ENCODE data around the gene TRPM8.
A peak's percentile ranks its signal among the peaks of the same experiment; 100 is the strongest.

TRPM8 gene

DNA sequence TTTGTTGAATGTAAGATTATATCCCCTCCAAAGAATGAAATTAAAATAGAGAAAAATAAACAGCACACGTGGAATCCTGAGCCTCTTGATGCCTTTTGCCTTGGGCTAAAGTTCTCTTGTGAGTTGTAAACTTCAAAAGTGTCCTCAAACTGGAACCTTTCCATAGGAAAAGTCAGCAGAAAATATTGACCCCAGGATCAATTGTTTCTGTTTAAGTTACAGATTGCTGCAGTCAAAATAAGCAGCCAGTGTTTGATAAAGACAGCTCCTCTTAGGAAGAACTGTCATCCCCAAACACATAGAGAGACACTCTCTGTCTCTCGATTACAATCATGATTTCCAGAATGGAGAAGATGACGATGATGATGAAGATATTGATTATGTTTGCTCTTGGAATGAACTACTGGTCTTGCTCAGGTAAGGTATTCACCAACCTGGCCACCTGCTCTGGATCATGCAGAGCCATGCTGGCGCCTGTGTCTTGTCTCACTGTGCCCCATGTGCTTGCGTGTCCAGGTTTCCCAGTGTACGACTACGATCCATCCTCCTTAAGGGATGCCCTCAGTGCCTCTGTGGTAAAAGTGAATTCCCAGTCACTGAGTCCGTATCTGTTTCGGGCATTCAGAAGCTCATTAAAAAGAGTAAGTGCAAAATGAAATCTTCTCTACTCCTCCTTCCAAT is 133.4 kb downstream of the TRPM8 start, which contains the start of gene SPP2:
TSS of gene SPP2 (plus strand) at position 248 of the 681 bp plus-strand sequence. CDS start at position 333, 85 bp downstream.
- no peak for DNase-seq

DNA sequence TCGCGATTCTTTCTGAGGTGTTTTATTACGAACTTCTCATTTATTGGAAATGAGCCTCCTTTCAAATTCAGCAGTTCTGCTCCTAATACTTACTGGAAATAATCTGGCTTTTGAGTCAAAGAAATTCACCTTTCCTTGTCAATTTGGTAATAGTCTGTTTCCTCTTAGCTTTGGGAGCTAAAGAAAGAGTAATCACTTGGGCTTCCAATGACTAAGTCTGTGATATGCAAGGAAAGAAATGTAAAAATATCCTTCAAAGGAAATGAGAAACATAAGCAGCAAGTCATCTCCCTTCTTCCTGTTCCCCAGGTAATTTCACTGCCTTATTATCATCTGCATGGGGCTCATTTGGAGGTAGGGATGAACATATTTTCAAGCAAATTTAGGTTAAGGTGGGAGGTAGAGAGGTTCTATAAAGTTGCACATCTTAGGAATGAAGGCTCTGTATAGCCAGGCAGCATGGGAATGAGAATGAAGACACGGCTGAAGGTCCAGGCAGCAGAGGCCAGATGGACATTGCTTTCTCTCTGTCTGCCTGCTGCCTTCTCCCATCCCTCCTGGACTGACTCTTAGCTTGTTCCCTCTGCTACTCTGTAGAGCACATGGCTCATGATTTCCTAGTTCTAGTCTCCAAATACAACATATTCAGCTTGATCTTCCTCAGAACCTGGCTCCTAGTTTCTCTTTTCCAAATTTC is 134.3 kb downstream of the TRPM8 start:
- peak; percentile 25 for DNase-seq

DNA sequence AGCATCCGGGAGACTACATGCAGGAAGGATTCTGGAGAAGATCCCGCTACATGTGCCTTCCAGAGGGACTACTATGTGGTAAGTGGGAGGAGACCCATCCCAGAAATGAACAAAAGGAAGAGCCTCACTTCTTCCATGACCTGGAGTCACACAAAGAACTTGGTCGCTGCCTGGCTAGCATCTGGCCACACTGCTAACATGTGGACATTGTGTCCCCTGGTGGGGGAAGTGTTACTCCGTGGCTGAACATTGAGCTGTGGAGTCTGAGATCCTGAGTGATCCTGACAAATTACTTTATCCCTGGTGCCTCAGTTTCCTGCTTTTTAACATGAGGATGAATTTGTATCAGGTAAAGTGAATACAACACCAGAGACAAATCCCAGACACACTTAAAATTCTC is 141.7 kb downstream of the TRPM8 start:
- DNase-seq: no peak

DNA sequence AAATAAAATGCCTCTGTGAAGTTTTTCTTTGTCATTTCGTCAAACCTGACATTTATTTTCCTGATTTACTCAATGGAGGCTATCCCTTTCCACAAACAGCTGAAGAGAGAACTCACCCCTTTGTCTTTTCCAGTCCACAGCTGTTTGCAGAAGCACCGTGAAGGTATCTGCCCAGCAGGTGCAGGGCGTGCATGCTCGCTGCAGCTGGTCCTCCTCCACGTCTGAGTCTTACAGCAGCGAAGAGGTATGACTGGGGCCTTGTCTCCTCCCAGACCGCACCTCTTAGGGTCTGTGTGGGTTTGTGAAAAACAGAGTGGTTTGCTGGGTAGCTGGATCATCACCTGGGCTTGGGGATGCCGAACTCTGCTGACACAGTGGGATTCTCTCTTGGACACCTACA is 143.1 kb downstream of the TRPM8 start:
- no peak for DNase-seq

DNA sequence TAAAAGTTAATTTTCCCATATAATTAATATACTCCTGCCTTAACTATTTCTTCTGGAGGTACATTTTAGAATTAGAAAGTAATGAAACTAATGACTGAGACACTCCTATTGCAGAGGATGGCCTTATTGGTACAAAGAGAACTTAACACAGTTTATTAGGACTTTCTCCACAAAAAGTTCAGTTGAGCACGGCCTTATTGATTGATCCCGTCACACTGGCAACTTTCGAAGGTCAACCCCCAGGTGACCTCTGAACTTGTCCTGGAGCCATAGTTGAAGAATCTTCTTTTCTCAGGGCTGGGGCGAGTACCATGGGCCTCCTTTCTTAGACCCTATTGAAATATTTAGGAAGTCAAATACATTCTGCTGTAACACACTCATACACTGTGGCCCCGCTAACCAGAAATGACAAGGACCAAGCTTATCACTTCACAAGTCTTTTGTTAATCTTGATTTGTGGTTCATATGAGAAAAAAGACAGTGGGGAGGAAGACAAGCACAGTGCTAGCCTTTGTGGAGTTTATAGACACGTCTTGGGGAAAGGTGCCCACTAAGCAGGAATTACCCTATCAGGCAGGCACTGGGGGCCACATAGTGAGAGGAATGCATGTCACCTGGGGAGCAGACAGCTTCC is 144.6 kb downstream of the TRPM8 start:
- no peak for DNase-seq

DNA sequence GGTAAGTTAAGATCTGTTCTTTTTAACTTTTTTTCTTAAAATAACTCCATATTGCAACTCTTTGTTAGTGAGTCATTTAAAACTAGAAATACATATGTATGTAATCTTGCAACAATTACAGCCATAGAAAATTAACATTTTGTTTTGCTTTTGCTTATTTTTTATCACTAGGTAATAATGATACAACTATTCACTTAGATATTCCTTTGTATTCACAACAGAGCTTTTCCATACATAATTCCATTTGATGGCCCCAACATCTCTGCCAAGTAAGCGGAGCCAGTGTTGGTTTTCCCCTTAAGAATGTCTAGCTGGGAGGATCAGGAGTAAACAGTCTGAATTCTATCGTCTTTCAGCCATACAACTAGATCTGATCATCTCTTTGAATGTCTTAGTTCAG is 149.4 kb downstream of the TRPM8 start:
- DNase-seq: no peak
